ENCODE measurements around the gene GCK.

Gene GCK

DNA sequence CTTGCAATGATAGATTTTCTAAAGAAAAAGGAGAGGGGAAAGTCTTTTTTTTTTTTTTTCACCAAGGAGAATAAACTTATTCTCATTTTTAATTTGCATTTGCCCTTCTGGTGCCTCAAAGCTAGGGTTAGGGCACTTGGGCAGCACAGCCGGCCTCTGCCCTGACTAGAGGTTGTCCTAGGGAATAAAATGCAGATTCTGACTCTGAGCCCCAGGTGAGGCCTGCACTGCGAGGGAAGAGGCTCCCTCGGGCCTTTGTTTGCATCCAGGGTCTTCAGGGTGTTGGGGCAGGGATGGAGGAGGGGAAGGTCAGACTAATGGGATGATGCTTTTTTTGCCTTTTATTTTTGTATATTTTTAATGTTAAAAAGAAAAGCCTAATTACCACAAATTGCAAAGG is 55.9 kb downstream of the GCK start:
- Histone ChIP-seq H3K36me3 (ENCODE audit: control insufficient read depth, insufficient read depth, low read length) (no peaks in the 10 kb centered on the region), H3K79me2 (ENCODE audit: control insufficient read depth, insufficient read depth, low read length) (no peaks in the 10 kb centered on the region), H3K27ac (ENCODE audit: low read depth, low read length) (no peak overlapping the region), H3K9ac (ENCODE audit: low read length) (no peak overlapping the region), H4K8ac (ENCODE audit: low read depth, low read length) (no peak overlapping the region), H4K5ac (ENCODE audit: low read length) (no peak overlapping the region), H3K4me2 (ENCODE audit: low read length) (no peak overlapping the region), H3K4me1 (ENCODE audit: control insufficient read depth, low read depth, low read length) (peaks cover 11% of the 10 kb centered on the region), H3K18ac (ENCODE audit: low read length) (no peak overlapping the region), H3K27me3 (ENCODE audit: insufficient read depth, low read length, poor library complexity) (no peaks in the 10 kb centered on the region), H3K23ac (ENCODE audit: low read length) (no peak overlapping the region), H3K4ac (ENCODE audit: low read depth, low read length) (no peak overlapping the region), H3K79me1 (ENCODE audit: low read length) (no peaks in the 10 kb centered on the region), H3K4me3 (ENCODE audit: low read length) (no peak overlapping the region), H3K56ac (ENCODE audit: low read length) (no peak overlapping the region), H2BK15ac (replicated peaks; ENCODE audit: low read depth) (no peak overlapping the region), H2AK5ac (ENCODE audit: low read length) (no peak overlapping the region), H2BK120ac (ENCODE audit: low read depth, low read length) (no peak overlapping the region), H2BK5ac (ENCODE audit: low read length) (no peak overlapping the region)
- WGBS (ENCODE audit: extremely low coverage, insufficient coverage, low lambda C conversion rate): no CpG with 5 or more reads among the region's 3 CpGs
- DNase-seq: no peak

DNA sequence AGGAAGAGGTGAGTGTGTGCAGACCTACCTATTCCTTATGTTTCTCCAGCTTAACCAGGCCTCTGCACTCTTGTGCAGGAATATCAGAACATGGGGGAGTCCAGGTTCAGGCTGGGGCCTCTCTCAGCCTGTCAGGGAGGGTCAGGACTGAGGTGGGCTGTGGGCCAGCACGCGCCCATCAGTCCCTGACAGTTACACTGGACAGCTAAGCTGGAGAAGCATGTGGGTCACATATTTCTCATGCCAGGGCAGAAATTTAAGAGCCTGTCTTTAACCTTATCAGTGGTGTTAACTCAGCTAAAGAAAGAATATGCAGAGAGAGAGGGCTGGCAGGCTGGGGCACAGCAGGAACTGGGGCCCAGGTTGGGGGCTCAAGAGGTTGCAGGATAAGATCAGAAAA is 57.2 kb downstream of the GCK start:
- Histone ChIP-seq H3K36me3 (ENCODE audit: control insufficient read depth, insufficient read depth, low read length) (no peaks in the 10 kb centered on the region), H3K79me1 (ENCODE audit: low read length) (no peaks in the 10 kb centered on the region), H3K4ac (ENCODE audit: low read depth, low read length) (no peak overlapping the region), H2BK15ac (replicated peaks; ENCODE audit: low read depth) (no peak overlapping the region), H3K23ac (ENCODE audit: low read length) (no peak overlapping the region), H3K18ac (ENCODE audit: low read length) (no peak overlapping the region), H3K4me2 (ENCODE audit: low read length) (no peak overlapping the region), H4K8ac (ENCODE audit: low read depth, low read length) (no peak overlapping the region), H2AK5ac (ENCODE audit: low read length) (no peak overlapping the region), H3K27me3 (ENCODE audit: insufficient read depth, low read length, poor library complexity) (no peaks in the 10 kb centered on the region), H3K56ac (ENCODE audit: low read length) (peak overlapping the region; percentile 34), H3K4me3 (ENCODE audit: low read length) (no peak overlapping the region), H3K9ac (ENCODE audit: low read length) (no peak overlapping the region), H3K27ac (ENCODE audit: low read depth, low read length) (no peak overlapping the region), H2BK5ac (ENCODE audit: low read length) (no peak overlapping the region), H3K4me1 (ENCODE audit: control insufficient read depth, low read depth, low read length) (peaks cover 11% of the 10 kb centered on the region), H2BK120ac (ENCODE audit: low read depth, low read length) (no peak overlapping the region), H4K5ac (ENCODE audit: low read length) (no peak overlapping the region), H3K79me2 (ENCODE audit: control insufficient read depth, insufficient read depth, low read length) (no peaks in the 10 kb centered on the region)
- WGBS (ENCODE audit: extremely low coverage, insufficient coverage, low lambda C conversion rate): no CpG with 5 or more reads among the region's 2 CpGs
- DNase-seq: peak; percentile 50

DNA sequence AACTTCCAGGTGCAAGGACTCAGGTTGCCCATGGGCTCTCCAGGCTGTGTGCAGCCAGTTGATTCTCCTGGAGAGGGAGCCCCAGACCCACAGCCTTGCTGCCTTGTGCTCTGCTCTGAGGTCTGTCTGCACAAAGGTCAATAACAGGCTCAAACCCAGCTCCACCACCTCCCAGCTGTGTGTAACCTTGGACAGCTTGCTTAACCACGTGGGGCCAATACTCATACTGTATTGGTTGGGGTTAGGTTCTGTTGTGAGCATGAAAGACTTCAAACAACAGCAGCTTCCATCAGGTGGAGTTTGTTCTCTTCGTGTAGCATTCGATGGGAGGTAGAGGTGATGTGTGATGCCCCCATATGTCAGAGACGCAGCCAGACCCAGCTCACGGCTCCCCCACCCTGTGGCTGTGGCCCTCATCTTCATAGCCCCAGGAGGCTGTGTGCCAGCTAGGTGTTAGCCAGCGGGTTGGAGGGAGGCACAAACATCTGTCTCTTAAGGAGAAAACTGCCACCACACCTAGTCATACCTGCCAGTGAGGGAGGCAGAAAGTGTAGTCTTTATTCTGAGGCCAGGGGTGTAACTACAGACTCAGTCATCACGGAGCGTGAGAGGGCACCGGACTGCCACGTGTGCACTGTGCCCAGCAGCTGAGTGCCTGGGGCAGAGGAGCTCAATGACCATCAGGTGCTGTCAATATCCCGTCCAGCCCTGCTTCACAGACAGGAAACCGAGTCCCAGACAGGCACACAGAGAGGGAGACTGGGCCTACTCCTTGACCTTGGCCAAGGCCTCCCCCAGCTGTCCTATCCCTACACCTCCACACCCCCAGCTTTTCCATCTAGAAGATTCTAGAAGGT is 57.8 kb downstream of the GCK start:
- Histone ChIP-seq H2AK5ac (ENCODE audit: low read length) (no peak overlapping the region), H2BK120ac (ENCODE audit: low read depth, low read length) (no peak overlapping the region), H4K8ac (ENCODE audit: low read depth, low read length) (no peak overlapping the region), H3K4me3 (ENCODE audit: low read length) (no peak overlapping the region), H4K5ac (ENCODE audit: low read length) (no peak overlapping the region), H3K4me2 (ENCODE audit: low read length) (no peak overlapping the region), H3K79me2 (ENCODE audit: control insufficient read depth, insufficient read depth, low read length) (no peaks in the 10 kb centered on the region), H3K4me1 (ENCODE audit: control insufficient read depth, low read depth, low read length) (peaks cover 11% of the 10 kb centered on the region), H3K56ac (ENCODE audit: low read length) (peak overlapping the region; percentile 34), H3K23ac (ENCODE audit: low read length) (no peak overlapping the region), H2BK15ac (replicated peaks; ENCODE audit: low read depth) (no peak overlapping the region), H2BK5ac (ENCODE audit: low read length) (no peak overlapping the region), H3K79me1 (ENCODE audit: low read length) (no peaks in the 10 kb centered on the region), H3K18ac (ENCODE audit: low read length) (no peak overlapping the region), H3K4ac (ENCODE audit: low read depth, low read length) (no peak overlapping the region), H3K36me3 (ENCODE audit: control insufficient read depth, insufficient read depth, low read length) (no peaks in the 10 kb centered on the region), H3K27me3 (ENCODE audit: insufficient read depth, low read length, poor library complexity) (no peaks in the 10 kb centered on the region), H3K9ac (ENCODE audit: low read length) (no peak overlapping the region), H3K27ac (ENCODE audit: low read depth, low read length) (no peak overlapping the region)
- peak; percentile 83 for DNase-seq
- no CpG with 5 or more reads among the region's 12 CpGs for WGBS (ENCODE audit: extremely low coverage, insufficient coverage, low lambda C conversion rate)

DNA sequence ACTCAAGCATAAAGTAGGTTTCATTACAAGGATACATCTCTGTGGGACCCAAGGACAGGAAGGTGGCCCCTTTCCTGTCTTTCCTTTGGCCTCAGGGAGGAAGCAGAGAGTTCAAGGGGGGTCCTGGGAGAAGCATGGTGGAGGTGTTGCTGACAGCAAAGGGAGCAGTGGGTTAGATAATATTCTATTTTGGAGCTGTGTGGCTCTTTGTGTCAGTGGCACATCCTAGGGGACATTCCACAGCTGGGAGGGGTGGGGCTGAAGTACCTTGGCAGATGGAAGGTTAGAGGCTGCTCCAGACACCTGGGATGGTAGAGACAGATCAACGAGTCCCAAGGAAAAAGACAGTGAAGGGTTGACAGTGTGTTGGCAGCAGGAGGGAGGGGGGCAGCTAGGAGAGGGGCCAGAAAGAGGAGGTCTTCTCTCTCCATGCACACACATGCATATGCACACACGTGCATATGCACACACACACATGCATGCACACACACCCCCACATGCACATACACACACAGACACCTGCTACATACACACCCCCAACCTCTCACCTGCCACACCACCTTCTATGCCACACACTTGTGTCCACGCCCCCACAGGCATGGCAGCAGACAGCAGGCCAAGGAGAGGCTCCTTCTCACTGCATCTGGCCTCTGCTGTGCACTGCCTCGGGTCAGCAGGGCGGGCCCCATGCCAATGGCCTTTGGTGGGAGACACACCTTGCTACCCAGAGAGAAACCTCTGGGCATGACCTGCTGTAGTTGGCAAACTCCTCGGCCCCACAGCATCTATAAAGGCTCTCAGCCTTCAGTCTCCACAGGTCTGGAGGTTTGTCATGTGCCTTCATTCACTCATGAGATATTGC is 60.3 kb downstream of the GCK start:
- no CpG with 5 or more reads among the region's 6 CpGs for WGBS (ENCODE audit: extremely low coverage, insufficient coverage, low lambda C conversion rate)
- Histone ChIP-seq H3K36me3 (ENCODE audit: control insufficient read depth, insufficient read depth, low read length) (no peaks in the 10 kb centered on the region), H3K4me1 (ENCODE audit: control insufficient read depth, low read depth, low read length) (peaks cover 11% of the 10 kb centered on the region)

DNA sequence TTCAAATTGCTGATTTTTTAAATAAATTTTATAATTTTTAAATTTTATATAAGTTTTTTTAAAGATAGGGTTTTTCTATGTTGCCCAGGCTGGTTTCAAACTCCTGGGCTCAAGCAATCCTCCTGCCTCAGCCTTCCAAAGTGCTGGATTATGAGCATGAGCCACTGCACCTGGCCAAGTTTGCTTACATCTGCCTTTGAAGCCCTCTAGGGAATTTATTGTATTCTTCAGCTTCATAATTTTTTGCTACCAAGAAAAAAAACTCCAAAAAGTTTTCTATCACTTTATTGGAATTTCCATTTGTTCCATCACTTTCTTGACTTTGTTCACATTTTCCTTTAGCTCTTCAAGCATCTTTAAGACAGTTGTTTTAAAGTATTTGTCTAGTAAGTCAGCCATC is 62.1 kb downstream of the GCK start:
- H3K4ac ChIP-seq (ENCODE audit: low read depth, low read length): no peak overlapping the region
- no peak overlapping the region for H3K27ac ChIP-seq (ENCODE audit: low read depth, low read length)
- no peak overlapping the region for H3K4me3 ChIP-seq (ENCODE audit: low read length)
- no peak overlapping the region for H3K9ac ChIP-seq (ENCODE audit: low read length)
- H2AK5ac ChIP-seq (ENCODE audit: low read length): no peak overlapping the region
- H3K23ac ChIP-seq (ENCODE audit: low read length): no peak overlapping the region
- H3K27me3 ChIP-seq (ENCODE audit: insufficient read depth, low read length, poor library complexity): no peaks in the 10 kb centered on the region
- H3K36me3 ChIP-seq (ENCODE audit: control insufficient read depth, insufficient read depth, low read length): no peaks in the 10 kb centered on the region
- H3K4me2 ChIP-seq (ENCODE audit: low read length): no peak overlapping the region
- H3K56ac ChIP-seq (ENCODE audit: low read length): no peak overlapping the region
- no peak overlapping the region for H2BK120ac ChIP-seq (ENCODE audit: low read depth, low read length)
- no peak overlapping the region for H3K18ac ChIP-seq (ENCODE audit: low read length)
- H3K79me2 ChIP-seq (ENCODE audit: control insufficient read depth, insufficient read depth, low read length): peaks cover 4% of the 10 kb centered on the region
- H4K8ac ChIP-seq (ENCODE audit: low read depth, low read length): no peak overlapping the region
- H3K79me1 ChIP-seq (ENCODE audit: low read length): peaks cover 2% of the 10 kb centered on the region
- H4K5ac ChIP-seq (ENCODE audit: low read length): no peak overlapping the region
- H3K4me1 ChIP-seq (ENCODE audit: control insufficient read depth, low read depth, low read length): peaks cover 7% of the 10 kb centered on the region
- H2BK15ac ChIP-seq (replicated peaks; ENCODE audit: low read depth): no peak overlapping the region
- no peak for DNase-seq
- no peak overlapping the region for H2BK5ac ChIP-seq (ENCODE audit: low read length)

More for the DNA sequence above, 60.3 kb downstream of the GCK start:
- Histone ChIP-seq H3K18ac (ENCODE audit: low read length) (no peak overlapping the region), H4K8ac (ENCODE audit: low read depth, low read length) (no peak overlapping the region), H3K56ac (ENCODE audit: low read length) (no peak overlapping the region), H3K9ac (ENCODE audit: low read length) (no peak overlapping the region), H2BK5ac (ENCODE audit: low read length) (no peak overlapping the region), H3K4me3 (ENCODE audit: low read length) (no peak overlapping the region), H3K27ac (ENCODE audit: low read depth, low read length) (no peak overlapping the region), H3K27me3 (ENCODE audit: insufficient read depth, low read length, poor library complexity) (no peaks in the 10 kb centered on the region), H3K4ac (ENCODE audit: low read depth, low read length) (no peak overlapping the region), H2AK5ac (ENCODE audit: low read length) (no peak overlapping the region), H3K23ac (ENCODE audit: low read length) (no peak overlapping the region), H4K5ac (ENCODE audit: low read length) (no peak overlapping the region), H2BK15ac (replicated peaks; ENCODE audit: low read depth) (no peak overlapping the region), H3K4me2 (ENCODE audit: low read length) (no peak overlapping the region), H3K79me1 (ENCODE audit: low read length) (no peaks in the 10 kb centered on the region), H3K79me2 (ENCODE audit: control insufficient read depth, insufficient read depth, low read length) (no peaks in the 10 kb centered on the region), H2BK120ac (ENCODE audit: low read depth, low read length) (no peak overlapping the region)
- DNase-seq: no peak

All from mesendoderm (in vitro differentiated cells).